HepG2 (cell line): Measurements from ENCODE around the gene CCDC66. TPM values are rescaled to one million over a fixed set of nuclear protein-coding genes. Genes with fewer than 3 reads are reported as not detected.

ENCODE experiments used
- ATF6 ChIP-seq: sonication (generic); formaldehyde crosslinking; conservative IDR thresholded peaks from 2 replicates; pipeline ENCODE4 v1.4.0; 2020; ENCODE audit warnings: missing genetic modification reagents
- DPF2 ChIP-seq: sonication (generic); formaldehyde crosslinking; IDR thresholded peaks from 2 replicates; pipeline ENCODE4 v1.4.0; 2020; ENCODE audit warnings: mild to moderate bottlenecking, low read depth, missing genetic modification reagents, borderline replicate concordance
- GLI4 ChIP-seq: sonication (generic); formaldehyde crosslinking; IDR thresholded peaks from 2 replicates; pipeline ENCODE4 v1.5.1; 2020; ENCODE audit warnings: missing genetic modification reagents, mild to moderate bottlenecking, moderate library complexity, borderline replicate concordance
- MIXL1 ChIP-seq: IDR thresholded peaks from 2 replicates; pipeline ENCODE4 v1.6.1; 2016
- MTERF4 ChIP-seq: sonication (generic); formaldehyde crosslinking; IDR thresholded peaks from 2 replicates; pipeline ENCODE4 v1.8.0; 2023; ENCODE audit warnings: mild to moderate bottlenecking, missing genetic modification reagents
- NONO ChIP-seq, 2 experiments: fragments of 450-650 bp in 1 of 2; sonication (generic) in 1 of 2; formaldehyde crosslinking in 1 of 2; IDR thresholded peaks in 1 of 2; conservative IDR thresholded peaks in 1 of 2; 2 replicates each; pipeline versions ENCODE4 v1.6.1 to v1.8.0; 2017 to 2022; ENCODE audit warnings: mild to moderate bottlenecking in 1 of 2, missing genetic modification reagents in 1 of 2, moderate library complexity in 1 of 2
- NRL ChIP-seq: sonication (generic); formaldehyde crosslinking; IDR thresholded peaks from 2 replicates; pipeline ENCODE4 v1.5.0; 2020; ENCODE audit warnings: missing genetic modification reagents, mild to moderate bottlenecking, moderate library complexity, borderline replicate concordance
- POLR2A ChIP-seq, 2 experiments: IDR thresholded peaks; 2 replicates each; pipeline ENCODE4 v1.6.1; 2011; ENCODE audit warnings: low read depth in 2 of 2, low read length in 2 of 2, mild to moderate bottlenecking in 1 of 2, moderate library complexity in 1 of 2; ENCODE audit not compliant: insufficient read depth in 1 of 2
- POLR2AphosphoS2 ChIP-seq: IDR thresholded peaks from 2 replicates; pipeline ENCODE4 v1.6.1; 2011; ENCODE audit warnings: low read depth, low read length, improper control_type of control experiment
- ZBTB44 ChIP-seq: sonication (generic); formaldehyde crosslinking; IDR thresholded peaks from 2 replicates; pipeline ENCODE4 v1.4.0; 2020; ENCODE audit warnings: missing genetic modification reagents
- ZBTB8A ChIP-seq: sonication (generic); formaldehyde crosslinking; IDR thresholded peaks from 2 replicates; pipeline ENCODE4 v1.4.0; 2020; ENCODE audit warnings: mild to moderate bottlenecking, low read depth, missing genetic modification reagents, borderline replicate concordance
- ZEB1 ChIP-seq: IDR thresholded peaks from 2 replicates; pipeline ENCODE4 v1.6.1; 2012; ENCODE audit warnings: mild to moderate bottlenecking, low read depth, inconsistent platforms; ENCODE audit not compliant: insufficient replicate concordance
- ZNF296 ChIP-seq: sonication (generic); formaldehyde crosslinking; conservative IDR thresholded peaks from 2 replicates; pipeline ENCODE4 v1.5.0; 2020; ENCODE audit warnings: mild to moderate bottlenecking, missing genetic modification reagents
- ZNF34 ChIP-seq: sonication (generic); formaldehyde crosslinking; IDR thresholded peaks from 2 replicates; pipeline ENCODE4 v1.4.0; 2020; ENCODE audit warnings: mild to moderate bottlenecking, missing genetic modification reagents, borderline replicate concordance
- ZNF460 ChIP-seq: sonication (generic); formaldehyde crosslinking; IDR thresholded peaks from 2 replicates; pipeline ENCODE4 v1.5.1; 2020; ENCODE audit warnings: missing genetic modification reagents, mild to moderate bottlenecking, borderline replicate concordance
- ZNF574 ChIP-seq: sonication (generic); formaldehyde crosslinking; IDR thresholded peaks from 2 replicates; pipeline ENCODE4 v1.4.0; 2020; ENCODE audit warnings: missing genetic modification reagents
- ZNF740 ChIP-seq: sonication (generic); formaldehyde crosslinking; IDR thresholded peaks from 2 replicates; pipeline ENCODE4 v1.4.0; 2020; ENCODE audit warnings: missing genetic modification reagents
- ZNF776 ChIP-seq: sonication (generic); formaldehyde crosslinking; IDR thresholded peaks from 2 replicates; pipeline ENCODE4 v1.4.0; 2020; ENCODE audit warnings: mild to moderate bottlenecking, missing genetic modification reagents
- ZNF816 ChIP-seq: sonication (generic); formaldehyde crosslinking; IDR thresholded peaks from 2 replicates; pipeline ENCODE4 v1.8.0; 2022; ENCODE audit warnings: missing genetic modification reagents, mild to moderate bottlenecking, borderline replicate concordance
- ZNF839 ChIP-seq: sonication (generic); formaldehyde crosslinking; IDR thresholded peaks from 2 replicates; pipeline ENCODE4 v1.4.0; 2020; ENCODE audit warnings: missing genetic modification reagents, mild to moderate bottlenecking, borderline replicate concordance
- polyA plus RNA-seq, 8 experiments: library from polyadenylated mRNA; depleted of rRNA in 3 of 8; stranded (reverse) in 7 of 8; unstranded in 1 of 8; fragments of >200 nt; fragmentation: Illumina TruSeq in 4 of 8; extraction: Trizol in 4 of 8; gene quantifications; 2 replicates each; pipeline versions ENCODE4 v1.2.1 to v1.2.3, GENCODE V29; 2011 to 2016; ENCODE audit warnings: low read depth in 4 of 8, missing spikeins in 1 of 8, mixed read lengths in 1 of 8; ENCODE audit not compliant: insufficient read depth in 1 of 8
- total RNA-seq, 5 experiments: library from RNA; depleted of rRNA; stranded (reverse); fragments of >200 nt; fragmentation: Illumina TruSeq; extraction: Trizol; gene quantifications; 2 replicates each; pipeline ENCODE4 v1.2.3, GENCODE V29; 2016; ENCODE audit warnings: low read depth in 1 of 5

CCDC66 gene
- total and polyA plus RNA-seq, 2 of the 13 experiments (the other 11 are each of a cell fraction or from before 2014, with no cell fraction given) = 8.4 to 19.9 TPM

- TF ChIP-seq ZBTB44 (CRISPR knock-in tag) = no peak
- TF ChIP-seq MTERF4 (CRISPR knock-in tag) = no peak
- no peak for TF ChIP-seq ZNF816 (CRISPR knock-in tag)
- TF ChIP-seq ZNF740 = peak; percentile 52; the same call in 1 of the 2 replicates
- no peak for TF ChIP-seq ZBTB8A
- TF ChIP-seq ZNF296 (CRISPR knock-in tag) = no peak
- TF ChIP-seq ATF6 (CRISPR knock-in tag) = no peak
- TF ChIP-seq POLR2A (IDR thresholded peaks at IDR 0.05; ENCODE audit: insufficient read depth in 1 of 2, low read depth in 2 of 2, low read length in 2 of 2) = peak; percentile 96 to 97
- no peak for TF ChIP-seq ZNF34
- no peak for TF ChIP-seq POLR2AphosphoS2
- 0 out of 2 replicates have a peak, but pooled peaks have one; percentile 16 for TF ChIP-seq ZNF839 (CRISPR knock-in tag)
- TF ChIP-seq GLI4 (CRISPR knock-in tag) = peak; percentile 70
- peak; percentile 64; the same call in 1 of the 2 replicates for TF ChIP-seq NRL (CRISPR knock-in tag)
- TF ChIP-seq DPF2 = no peak
- no peak for TF ChIP-seq NONO (IDR thresholded peaks at IDR 0.05)
- TF ChIP-seq NONO (CRISPR knock-in tag; conservative IDR thresholded peaks at IDR 0.05) = peak; percentile 90
- peak; percentile 73 for TF ChIP-seq ZNF574
- TF ChIP-seq MIXL1 (CRISPR knock-in tag) = peak; percentile 39; the same call in 1 of the 2 replicates
- TF ChIP-seq ZNF776 (CRISPR knock-in tag) = peak; percentile 94
- TF ChIP-seq ZEB1 = no peak
- TF ChIP-seq ZNF460 = no peak
Measured at GRCh38 chr3:56556908-56557830, at the start of gene CCDC66 (continued).
